SK-N-SH (cell line): ENCODE results near the gene FBN1. TPM values are rescaled to one million over a fixed set of nuclear protein-coding genes. Genes with fewer than 3 reads are reported as not detected.
A peak's percentile ranks its signal among the peaks of the same experiment; 100 is the strongest.

Experiments used
- CTCF ChIP-seq: fragments of 200-600 bp; sonication (generic); IDR thresholded peaks from 2 replicates; pipeline ENCODE4 v1.6.1; 2017; ENCODE audit warnings: antibody characterized with exemption, mild to moderate bottlenecking, moderate library complexity
- EP300 ChIP-seq, 2 experiments: IDR thresholded peaks; 2 replicates each; pipeline versions ENCODE4 v1.4.0 to v1.6.1; 2012; ENCODE audit warnings: borderline replicate concordance in 1 of 2, low read depth in 1 of 2, low read length in 1 of 2
- EZH2phosphoT487 ChIP-seq: fragments of 200-600 bp; sonication (generic); IDR thresholded peaks from 2 replicates; pipeline ENCODE4 v1.6.1; 2017; ENCODE audit warnings: low read depth, mixed run types, mild to moderate bottlenecking, antibody characterized with exemption, moderate library complexity, borderline replicate concordance
- FOXJ3 ChIP-seq: sonication (generic); formaldehyde crosslinking; IDR thresholded peaks from 2 replicates; pipeline ENCODE4 v1.5.1; 2020; ENCODE audit warnings: mild to moderate bottlenecking, missing genetic modification reagents
- FOXM1 ChIP-seq: IDR thresholded peaks from 2 replicates; pipeline ENCODE4 v1.4.0; 2012; ENCODE audit warnings: low read depth, mild to moderate bottlenecking
- GABPA ChIP-seq: IDR thresholded peaks from 2 replicates; pipeline ENCODE4 v1.4.0; 2012; ENCODE audit warnings: low read depth, mild to moderate bottlenecking
- GATA2 ChIP-seq: sonication (generic); formaldehyde crosslinking; IDR thresholded peaks from 2 replicates; pipeline ENCODE4 v1.5.0; 2020; ENCODE audit warnings: mild to moderate bottlenecking, missing genetic modification reagents
- POLR2AphosphoS5 ChIP-seq: IDR thresholded peaks from 2 replicates; pipeline ENCODE4 v1.6.1; 2012; ENCODE audit warnings: low read depth, low read length
- RCOR1 ChIP-seq: fragments of 150-350 bp; IDR thresholded peaks from 2 replicates; pipeline ENCODE4 v1.6.1; 2017; ENCODE audit warnings: antibody characterized with exemption, low read length
- REST ChIP-seq: IDR thresholded peaks from 2 replicates; pipeline ENCODE4 v1.6.1; 2012; ENCODE audit warnings: mild to moderate bottlenecking, low read depth, low read length, moderate library complexity
- RFX5 ChIP-seq: IDR thresholded peaks from 2 replicates; pipeline ENCODE4 v1.6.1; 2012; ENCODE audit warnings: mild to moderate bottlenecking, improper control_type of control experiment, low read length
- SIN3A ChIP-seq: IDR thresholded peaks from 2 replicates; pipeline ENCODE4 v1.6.1; 2012; ENCODE audit warnings: low read depth, mild to moderate bottlenecking, low read length, moderate library complexity, borderline replicate concordance
- polyA plus RNA-seq, 3 experiments: library from polyadenylated mRNA; depleted of rRNA; stranded (reverse); fragments of >200 nt; gene quantifications; 2 replicates each; pipeline ENCODE4 v1.2.3, GENCODE V29; 2012
- TF ChIP-seq, protein P1 (sequence below): IDR thresholded peaks from 2 replicates; pipeline ENCODE4 v1.4.0; 2012; ENCODE audit warnings: low read depth, borderline replicate concordance
- TF ChIP-seq, protein P2 (sequence below): IDR thresholded peaks from 2 replicates; pipeline ENCODE4 v1.4.0; 2012; ENCODE audit warnings: low read depth
- TF ChIP-seq, protein P3 (sequence below): fragments of 150-350 bp; IDR thresholded peaks from 2 replicates; pipeline ENCODE4 v1.6.1; 2017; ENCODE audit warnings: antibody characterized with exemption, low read length, low read depth, borderline replicate concordance

FBN1 gene
- polyA plus RNA-seq, 1 of the 3 experiments (the other 2 are of a cell fraction), result 248 TPM

- no peak for TF ChIP-seq REST
- no peak for TF ChIP-seq RFX5
- TF ChIP-seq FOXM1, result no peak
- peak; percentile 86 for TF ChIP-seq RCOR1
- 0 out of 2 replicates have a peak, but pooled peaks have one; percentile 61 for TF ChIP-seq SIN3A
- TF ChIP-seq EZH2phosphoT487, result no peak
- TF ChIP-seq POLR2AphosphoS5, result peak; percentile 48; the same call in 1 of the 2 replicates
- TF ChIP-seq, protein P1, sequence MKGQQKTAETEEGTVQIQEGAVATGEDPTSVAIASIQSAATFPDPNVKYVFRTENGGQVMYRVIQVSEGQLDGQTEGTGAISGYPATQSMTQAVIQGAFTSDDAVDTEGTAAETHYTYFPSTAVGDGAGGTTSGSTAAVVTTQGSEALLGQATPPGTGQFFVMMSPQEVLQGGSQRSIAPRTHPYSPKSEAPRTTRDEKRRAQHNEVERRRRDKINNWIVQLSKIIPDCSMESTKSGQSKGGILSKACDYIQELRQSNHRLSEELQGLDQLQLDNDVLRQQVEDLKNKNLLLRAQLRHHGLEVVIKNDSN, result no peak
- TF ChIP-seq EP300 (IDR thresholded peaks at IDR 0.05; ENCODE audit: borderline replicate concordance in 1 of 2, low read depth in 1 of 2, low read length in 1 of 2), result peak; percentile 9 to 92; a peak in 2 of 4 replicates
- TF ChIP-seq, protein P2, sequence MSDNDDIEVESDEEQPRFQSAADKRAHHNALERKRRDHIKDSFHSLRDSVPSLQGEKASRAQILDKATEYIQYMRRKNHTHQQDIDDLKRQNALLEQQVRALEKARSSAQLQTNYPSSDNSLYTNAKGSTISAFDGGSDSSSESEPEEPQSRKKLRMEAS, result no peak
- TF ChIP-seq FOXJ3, result no peak
- TF ChIP-seq GABPA, result no peak
- TF ChIP-seq GATA2 (CRISPR knock-in tag), result peak; percentile 59
- no peak for TF ChIP-seq CTCF
- TF ChIP-seq, protein P3, sequence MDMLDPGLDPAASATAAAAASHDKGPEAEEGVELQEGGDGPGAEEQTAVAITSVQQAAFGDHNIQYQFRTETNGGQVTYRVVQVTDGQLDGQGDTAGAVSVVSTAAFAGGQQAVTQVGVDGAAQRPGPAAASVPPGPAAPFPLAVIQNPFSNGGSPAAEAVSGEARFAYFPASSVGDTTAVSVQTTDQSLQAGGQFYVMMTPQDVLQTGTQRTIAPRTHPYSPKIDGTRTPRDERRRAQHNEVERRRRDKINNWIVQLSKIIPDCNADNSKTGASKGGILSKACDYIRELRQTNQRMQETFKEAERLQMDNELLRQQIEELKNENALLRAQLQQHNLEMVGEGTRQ, result no peak
- TF ChIP-seq, all 33 proteins: peak for 12
Measured at GRCh38 chr15:48533982-48534381, 111.5 kb downstream of the FBN1 start (continued).
